ENCODE data around the gene AGK. TPM values are rescaled to one million over a fixed set of nuclear protein-coding genes. Genes with fewer than 3 reads are reported as not detected.
A peak's percentile ranks its signal among the peaks of the same experiment; 100 is the strongest.

AGK gene
- total and polyA plus RNA-seq, 12 donors = 17.7 to 45.1 (median 38.3) TPM

DNA sequence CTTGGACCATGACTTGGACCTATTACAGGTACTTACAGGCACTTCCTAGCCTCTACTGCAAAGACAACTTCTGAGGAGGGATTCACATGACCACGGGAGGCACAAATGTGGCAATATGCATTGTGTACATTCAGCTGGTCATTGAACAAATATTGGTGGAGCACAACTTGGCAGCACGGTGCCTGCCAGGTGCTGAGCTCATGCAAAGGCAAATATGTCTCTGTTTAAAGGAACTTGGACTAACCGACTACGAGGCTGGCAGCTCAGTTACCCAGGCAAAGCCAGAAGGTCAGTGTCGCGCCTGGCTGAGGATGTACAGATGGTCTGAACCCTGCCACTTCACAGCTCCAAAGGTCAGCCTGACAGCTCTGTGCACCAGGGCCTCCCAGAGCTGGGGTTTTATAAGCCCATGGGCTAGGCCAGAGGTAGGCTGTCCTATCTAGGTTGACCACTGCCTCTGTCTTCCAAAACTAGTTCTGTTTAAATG, 144.6 kb downstream of the AGK start:
- Histone ChIP-seq H3K4me1 (peaks cover 0 to 56% (median 35%) of the 10 kb centered on the region in 9 donors), H3K27ac (peak overlapping the region in 1 of 10 donors; percentile 33), H3K9me3 (no peaks in the 10 kb centered on the region), H3K4me3 (no peak overlapping the region), H3K27me3 (no peaks in the 10 kb centered on the region), H3K36me3 (no peaks in the 10 kb centered on the region)
- intact Hi-C loops (cut with DNase I) = no loop called here
- 79 to 90% methylated on average over 6 of the region's 6 CpGs for WGBS, 2 donors
- peak in 1 of 8 donors; percentile 41 for ATAC-seq
- DNase-seq = no peak
- TF ChIP-seq, protein P1, sequence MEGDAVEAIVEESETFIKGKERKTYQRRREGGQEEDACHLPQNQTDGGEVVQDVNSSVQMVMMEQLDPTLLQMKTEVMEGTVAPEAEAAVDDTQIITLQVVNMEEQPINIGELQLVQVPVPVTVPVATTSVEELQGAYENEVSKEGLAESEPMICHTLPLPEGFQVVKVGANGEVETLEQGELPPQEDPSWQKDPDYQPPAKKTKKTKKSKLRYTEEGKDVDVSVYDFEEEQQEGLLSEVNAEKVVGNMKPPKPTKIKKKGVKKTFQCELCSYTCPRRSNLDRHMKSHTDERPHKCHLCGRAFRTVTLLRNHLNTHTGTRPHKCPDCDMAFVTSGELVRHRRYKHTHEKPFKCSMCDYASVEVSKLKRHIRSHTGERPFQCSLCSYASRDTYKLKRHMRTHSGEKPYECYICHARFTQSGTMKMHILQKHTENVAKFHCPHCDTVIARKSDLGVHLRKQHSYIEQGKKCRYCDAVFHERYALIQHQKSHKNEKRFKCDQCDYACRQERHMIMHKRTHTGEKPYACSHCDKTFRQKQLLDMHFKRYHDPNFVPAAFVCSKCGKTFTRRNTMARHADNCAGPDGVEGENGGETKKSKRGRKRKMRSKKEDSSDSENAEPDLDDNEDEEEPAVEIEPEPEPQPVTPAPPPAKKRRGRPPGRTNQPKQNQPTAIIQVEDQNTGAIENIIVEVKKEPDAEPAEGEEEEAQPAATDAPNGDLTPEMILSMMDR (IDR thresholded peaks at IDR 0.05) = no peak

DNA sequence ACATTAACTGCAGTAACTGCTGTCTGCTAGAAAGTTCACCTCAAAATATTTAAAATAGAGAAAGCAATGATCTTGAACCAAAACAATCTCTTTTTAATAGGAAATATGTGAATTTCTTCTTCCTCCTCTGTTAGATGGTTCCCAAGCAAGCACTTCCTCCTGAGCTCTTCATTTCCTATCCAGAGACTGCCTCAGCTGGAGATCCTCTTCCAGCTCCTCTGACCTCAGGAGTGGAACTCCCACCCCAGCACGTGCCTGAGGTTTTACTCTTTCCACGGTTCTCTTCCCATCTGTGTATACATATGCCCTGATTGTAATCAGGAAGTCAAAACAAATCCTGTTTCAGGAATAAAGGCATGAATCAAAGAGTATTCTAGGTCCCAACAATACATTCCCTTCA, 145.1 kb downstream of the AGK start:
- DNase-seq = no peak
- intact Hi-C loops (cut with DNase I) = no loop called here
- Histone ChIP-seq H3K27ac (peak overlapping the region in 1 of 10 donors; percentile 33), H3K4me1 (peaks cover 0 to 58% (median 38%) of the 10 kb centered on the region in 9 donors), H3K27me3 (no peaks in the 10 kb centered on the region), H3K4me3 (no peak overlapping the region), H3K36me3 (no peaks in the 10 kb centered on the region), H3K9me3 (no peaks in the 10 kb centered on the region)
- TF ChIP-seq, protein P1 (IDR thresholded peaks at IDR 0.05) = no peak
- peak in 1 of 8 donors; percentile 29 for ATAC-seq
- 31 to 38% methylated on average over 2 of the region's 2 CpGs for WGBS, 2 donors

DNA sequence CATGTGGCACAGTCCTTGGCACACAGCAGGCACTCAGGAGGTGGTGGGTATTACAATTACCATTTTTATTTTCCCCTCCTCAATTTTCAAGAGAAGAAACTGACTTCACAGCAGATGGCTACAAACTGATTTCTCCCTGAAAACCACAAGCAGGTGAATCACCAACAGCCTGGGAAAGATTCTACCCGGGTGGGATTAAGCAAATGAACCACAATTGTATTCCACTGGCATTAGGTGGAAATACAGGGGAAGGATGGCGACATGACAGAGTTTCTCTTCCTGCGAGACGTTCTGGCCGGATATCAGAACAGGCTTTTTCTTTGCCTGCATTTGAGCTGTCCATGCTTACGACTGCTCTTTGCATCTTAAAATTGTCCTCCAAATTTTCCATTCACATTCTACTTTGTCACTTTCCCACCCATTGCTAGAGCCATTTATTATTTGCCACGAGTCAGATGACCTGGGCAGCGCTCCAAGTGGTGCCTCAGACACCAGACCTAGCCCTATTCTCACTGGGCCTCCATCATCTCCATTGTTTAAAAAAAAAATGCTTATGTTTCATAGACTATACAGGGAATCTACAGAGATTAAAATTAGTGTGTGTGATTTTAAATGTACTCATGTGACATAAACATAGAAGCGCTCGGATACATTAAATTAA, 146.1 kb downstream of the AGK start:
- no peak overlapping the region for H3K4me3 ChIP-seq
- peaks cover 0 to 60% (median 39%) of the 10 kb centered on the region in 9 donors for H3K4me1 ChIP-seq
- ATAC-seq (no peak), DNase-seq (no peak)
- no peaks in the 10 kb centered on the region for H3K36me3 ChIP-seq
- H3K9me3 ChIP-seq = no peaks in the 10 kb centered on the region
- intact Hi-C loops (cut with DNase I) = no loop called here
- H3K27me3 ChIP-seq = no peaks in the 10 kb centered on the region
- TF ChIP-seq, protein P1 (IDR thresholded peaks at IDR 0.05) = no peak
- 76 to 78% methylated on average over 10 of the region's 10 CpGs for WGBS, 2 donors
- no peak overlapping the region for H3K27ac ChIP-seq

DNA sequence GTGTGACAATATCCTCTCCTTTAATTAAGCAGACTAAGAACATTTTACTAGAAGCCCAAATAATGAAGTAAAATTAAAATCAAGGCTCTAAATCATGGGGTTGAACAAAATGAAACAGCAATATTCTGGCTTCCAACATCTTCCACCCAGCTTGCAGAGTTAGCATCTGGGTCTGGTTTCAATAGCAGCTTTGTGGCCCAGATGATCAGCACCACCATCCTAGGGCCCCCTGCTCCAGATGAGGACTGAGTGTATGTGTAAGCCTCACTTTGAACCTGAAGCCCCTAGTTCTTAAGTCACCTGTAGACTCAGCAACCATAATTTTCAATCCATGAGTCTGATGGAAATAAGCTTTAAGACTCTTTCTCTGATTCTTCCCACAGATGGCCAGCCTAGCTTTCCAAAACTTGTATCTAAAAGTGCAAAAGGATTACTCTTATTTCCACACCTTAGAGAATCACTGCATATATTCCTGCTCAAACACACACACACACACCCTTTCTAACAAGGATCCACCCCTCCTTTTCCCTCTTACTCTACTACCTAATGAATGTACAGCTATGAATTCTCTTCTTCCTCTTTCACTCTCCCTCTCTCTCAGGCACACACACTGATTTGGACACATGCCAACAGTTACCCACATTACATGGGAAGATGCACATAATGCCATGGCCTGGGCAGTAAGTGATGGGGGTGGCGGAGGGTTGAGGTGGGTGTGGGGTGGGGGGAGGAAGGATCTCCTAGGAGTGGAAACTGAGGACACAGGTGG, 147.2 kb downstream of the AGK start:
- no peak for ATAC-seq
- Histone ChIP-seq H3K4me1 (peaks cover 0 to 66% (median 45%) of the 10 kb centered on the region in 9 donors), H3K27ac (no peak overlapping the region), H3K9me3 (no peaks in the 10 kb centered on the region), H3K27me3 (no peaks in the 10 kb centered on the region), H3K4me3 (no peak overlapping the region), H3K36me3 (no peaks in the 10 kb centered on the region)
- intact Hi-C loops (cut with DNase I) = no loop called here
- TF ChIP-seq, protein P1 (IDR thresholded peaks at IDR 0.05) = no peak
- 91 to 100% methylated on average over 1 of the region's 1 CpG for WGBS, 2 donors
- DNase-seq = no peak

Measured in heart right ventricle (tissue), 16 donors.